ENCODE results near the gene B3GAT1. TPM values are rescaled to one million over a fixed set of nuclear protein-coding genes. Genes with fewer than 3 reads are reported as not detected.

Gene B3GAT1
- total RNA-seq, 1 donor from 2014 or later, result 1.4 TPM

- Histone ChIP-seq H3K27me3 (ENCODE audit: low read depth) (peaks cover 24% of the 10 kb centered on the region), H3K9me3 (no peaks in the 10 kb centered on the region)
- ATAC-seq, result no peak
Observed at GRCh38 chr11:134332782-134333181, 79.3 kb downstream of the B3GAT1 start.

GRCh38 chr11:134332189-134332631, 79.8 kb downstream of the B3GAT1 start:
- Histone ChIP-seq H3K27me3 (ENCODE audit: low read depth) (peaks cover 24% of the 10 kb centered on the region), H3K9me3 (no peaks in the 10 kb centered on the region), H3K4me3 (peak overlapping the region; percentile 63), H3K27ac (no peak overlapping the region), H3K4me1 (peaks cover 17% of the 10 kb centered on the region), H3K36me3 (no peaks in the 10 kb centered on the region)
- DNase-seq (no peak), ATAC-seq (peak; percentile 65 to 66)
- TF ChIP-seq CTCF (IDR thresholded peaks at IDR 0.05), result no peak
- intact Hi-C loops (cut with DNase I), result no loop called here

More at GRCh38 chr11:134332782-134333181, 79.3 kb downstream of the B3GAT1 start:
- intact Hi-C loops (cut with DNase I), result no loop called here
- TF ChIP-seq CTCF (IDR thresholded peaks at IDR 0.05), result no peak
- DNase-seq, result no peak
- Histone ChIP-seq H3K36me3 (no peaks in the 10 kb centered on the region), H3K4me1 (peaks cover 17% of the 10 kb centered on the region), H3K27ac (no peak overlapping the region), H3K4me3 (peak overlapping the region; percentile 63)

GRCh38 chr11:134331354-134332188, 80.5 kb downstream of the B3GAT1 start, which contains the start of gene GLB1L2:
Gene GLB1L2, plus strand, starts transcription at chr11:134331988. Its CDS starts 74 bp downstream, at chr11:134332062.
- Histone ChIP-seq H3K9me3 (no peaks in the 10 kb centered on the region), H3K27ac (no peak within 1 kb of the TSS), H3K4me3 (peak within 1 kb of the TSS; percentile 63), H3K36me3 (no peaks in the 10 kb centered on the region), H3K27me3 (ENCODE audit: low read depth) (peaks cover 24% of the 10 kb centered on the region), H3K4me1 (peaks cover 17% of the 10 kb centered on the region)
- intact Hi-C loops (cut with DNase I), result no loop called here
- ATAC-seq (peak; percentile 95 to 96), DNase-seq (peak; percentile 79)
- TF ChIP-seq CTCF (IDR thresholded peaks at IDR 0.05), result no peak

GRCh38 chr11:134330611-134331353, 81.3 kb downstream of the B3GAT1 start:
- Histone ChIP-seq H3K27me3 (ENCODE audit: low read depth) (peaks cover 24% of the 10 kb centered on the region), H3K4me3 (peak overlapping the region; percentile 47), H3K4me1 (peaks cover 17% of the 10 kb centered on the region), H3K27ac (no peak overlapping the region), H3K36me3 (no peaks in the 10 kb centered on the region), H3K9me3 (no peaks in the 10 kb centered on the region)
- DNase-seq (no peak), ATAC-seq (peak in 1 of 2 donors; percentile 5)
- intact Hi-C loops (cut with DNase I), result no loop called here
- TF ChIP-seq CTCF (IDR thresholded peaks at IDR 0.05), result no peak

Other genes starting within 250 kb of the B3GAT1 start
- 17.6 TPM for gene NCAPD3, start 188.3 kb downstream of the B3GAT1 start, total RNA-seq
- gene VPS26B, start 187.6 kb downstream of the B3GAT1 start, total RNA-seq, result 42.7 TPM
- gene THYN1, start 158.9 kb downstream of the B3GAT1 start, total RNA-seq, result 33.7 TPM
- 33.9 TPM for gene ACAD8, start 158.7 kb downstream of the B3GAT1 start, total RNA-seq
- gene GLB1L3, start 135.9 kb downstream of the B3GAT1 start, total RNA-seq, result 0.27 TPM
- 5.1 TPM for gene GLB1L2, start 80.3 kb downstream of the B3GAT1 start, total RNA-seq